ENCODE measurements around the gene ARHGAP22. TPM values are rescaled to one million over a fixed set of nuclear protein-coding genes. Genes with fewer than 3 reads are reported as not detected.

The ARHGAP22 gene
- total RNA-seq, 1 donor from 2014 or later, result 6.2 TPM

GRCh38 chr10:48547061-48547895, 57.6 kb downstream of the ARHGAP22 start:
- no peak overlapping the region for H3K9ac ChIP-seq (ENCODE audit: low read length)
- TF ChIP-seq EZH2 (IDR thresholded peaks at IDR 0.05; ENCODE audit: insufficient read depth, low read length) (no peak), CTCF (IDR thresholded peaks at IDR 0.05; ENCODE audit: insufficient read depth, low read depth, low read length) (no peak)
- H3K27ac ChIP-seq (ENCODE audit: low read depth, low read length), result no peak overlapping the region
- H3K27me3 Mint-ChIP-seq (ENCODE audit: low read depth, unreplicated experiment), result peaks cover 18% of the 10 kb centered on the region
- H3K9me3 ChIP-seq (ENCODE audit: insufficient read depth, low read depth, low read length), result no peaks in the 10 kb centered on the region
- no peak for DNase-seq (ENCODE audit: low read depth)
- H2AFZ ChIP-seq (ENCODE audit: low read depth, low read length), result no peak overlapping the region
- peaks cover 5% of the 10 kb centered on the region for H3K9me3 Mint-ChIP-seq (ENCODE audit: unreplicated experiment)
- FAIRE-seq, result no peak
- H3K27me3 ChIP-seq (ENCODE audit: insufficient read depth, low read length), result no peaks in the 10 kb centered on the region
- H3K4me1 ChIP-seq (ENCODE audit: insufficient read depth, low read length), result no peaks in the 10 kb centered on the region
- H3K79me2 ChIP-seq (ENCODE audit: insufficient read depth, low read length), result peaks cover 3% of the 10 kb centered on the region
- H3K4me3 ChIP-seq (ENCODE audit: insufficient read depth, low read depth, low read length), result no peak overlapping the region
- no peaks in the 10 kb centered on the region for H3K36me3 Mint-ChIP-seq (ENCODE audit: low read depth, unreplicated experiment)
- H4K20me1 ChIP-seq (ENCODE audit: insufficient read depth, low read length), result peaks cover 53% of the 10 kb centered on the region
- H3K27ac Mint-ChIP-seq (ENCODE audit: unreplicated experiment), result no peak overlapping the region
- no peaks in the 10 kb centered on the region for H3K4me1 Mint-ChIP-seq (ENCODE audit: low read depth, unreplicated experiment)
- H3K36me3 ChIP-seq (ENCODE audit: insufficient read depth, low read length), result peaks cover 22% of the 10 kb centered on the region
- no peak overlapping the region for H3K4me3 Mint-ChIP-seq (ENCODE audit: unreplicated experiment)
- no peak overlapping the region for H3K4me2 ChIP-seq (ENCODE audit: low read length)

GRCh38 chr10:48545462-48546145, 59.3 kb downstream of the ARHGAP22 start:
- Mint-ChIP-seq H3K36me3 (ENCODE audit: low read depth, unreplicated experiment) (no peaks in the 10 kb centered on the region), H3K4me1 (ENCODE audit: low read depth, unreplicated experiment) (no peaks in the 10 kb centered on the region), H3K27ac (ENCODE audit: unreplicated experiment) (no peak overlapping the region), H3K9me3 (ENCODE audit: unreplicated experiment) (peaks cover 5% of the 10 kb centered on the region), H3K4me3 (ENCODE audit: unreplicated experiment) (no peak overlapping the region), H3K27me3 (ENCODE audit: low read depth, unreplicated experiment) (peaks cover 18% of the 10 kb centered on the region)
- no peaks in the 10 kb centered on the region for H3K27me3 ChIP-seq (ENCODE audit: insufficient read depth, low read length)
- DNase-seq (ENCODE audit: low read depth) (no peak), FAIRE-seq (no peak)
- H3K79me2 ChIP-seq (ENCODE audit: insufficient read depth, low read length), result peaks cover 3% of the 10 kb centered on the region
- peaks cover 8% of the 10 kb centered on the region for H3K4me1 ChIP-seq (ENCODE audit: insufficient read depth, low read length)
- H4K20me1 ChIP-seq (ENCODE audit: insufficient read depth, low read length), result peaks cover 54% of the 10 kb centered on the region
- TF ChIP-seq EZH2 (IDR thresholded peaks at IDR 0.05; ENCODE audit: insufficient read depth, low read length), result no peak
- no peak for TF ChIP-seq CTCF (IDR thresholded peaks at IDR 0.05; ENCODE audit: insufficient read depth, low read depth, low read length)
- no peak overlapping the region for H2AFZ ChIP-seq (ENCODE audit: low read depth, low read length)
- no peaks in the 10 kb centered on the region for H3K9me3 ChIP-seq (ENCODE audit: insufficient read depth, low read depth, low read length)
- H3K4me3 ChIP-seq (ENCODE audit: insufficient read depth, low read depth, low read length), result no peak overlapping the region
- peaks cover 19% of the 10 kb centered on the region for H3K36me3 ChIP-seq (ENCODE audit: insufficient read depth, low read length)
- no peak overlapping the region for H3K27ac ChIP-seq (ENCODE audit: low read depth, low read length)
- H3K4me2 ChIP-seq (ENCODE audit: low read length), result no peak overlapping the region
- H3K9ac ChIP-seq (ENCODE audit: low read length), result no peak overlapping the region

Measured in astrocyte (in vitro differentiated cells and primary cell).